Measurements from ENCODE around the gene ASB6. TPM values are rescaled to one million over a fixed set of nuclear protein-coding genes. Genes with fewer than 3 reads are reported as not detected.

ASB6 gene
- total and polyA plus RNA-seq, 7 donors: 8.4 to 20.8 (median 9.7) TPM

GRCh38 chr9:129630967-129631673 is 10.8 kb downstream of the ASB6 start:
- no peak for DNase-seq
- Histone ChIP-seq H3K27me3 (no peaks in the 10 kb centered on the region), H3K27ac (no peak overlapping the region), H3K4me1 (peaks cover 0 to 52% (median 42%) of the 10 kb centered on the region in 4 donors), H3K36me3 (peaks cover 14 to 41% (median 26%) of the 10 kb centered on the region in 4 donors), H3K9me3 (no peaks in the 10 kb centered on the region), H3K4me3 (no peak overlapping the region)
- intact Hi-C loops (cut with DNase I): no loop called here
- WGBS, 2 donors: 79 to 84% methylated on average over 21 of the region's 21 CpGs
- TF ChIP-seq POLR2AphosphoS5 (IDR thresholded peaks at IDR 0.05): no peak
- no peak for TF ChIP-seq POLR2A (IDR thresholded peaks at IDR 0.05)
- no peak for TF ChIP-seq CTCF (IDR thresholded peaks at IDR 0.05)
- TF ChIP-seq EP300 (IDR thresholded peaks at IDR 0.05): no peak

GRCh38 chr9:129629251-129629820 is 12.6 kb downstream of the ASB6 start:
- Histone ChIP-seq H3K4me1 (peaks cover 0 to 57% (median 49%) of the 10 kb centered on the region in 4 donors), H3K4me3 (no peak overlapping the region), H3K27ac (no peak overlapping the region), H3K9me3 (no peaks in the 10 kb centered on the region), H3K36me3 (peaks cover 8 to 23% (median 11%) of the 10 kb centered on the region in 4 donors), H3K27me3 (no peaks in the 10 kb centered on the region)
- intact Hi-C loops (cut with DNase I): no loop called here
- WGBS, 2 donors: 88 to 89% methylated on average over 8 of the region's 8 CpGs
- TF ChIP-seq POLR2AphosphoS5 (IDR thresholded peaks at IDR 0.05): no peak
- no peak for TF ChIP-seq POLR2A (IDR thresholded peaks at IDR 0.05)
- no peak for TF ChIP-seq EP300 (IDR thresholded peaks at IDR 0.05)
- no peak for TF ChIP-seq CTCF (IDR thresholded peaks at IDR 0.05)
- no peak for DNase-seq

- intact Hi-C loops (cut with DNase I): no loop called here
- no peak for TF ChIP-seq POLR2A (IDR thresholded peaks at IDR 0.05)
- TF ChIP-seq EP300 (IDR thresholded peaks at IDR 0.05): no peak
- no peak for TF ChIP-seq CTCF (IDR thresholded peaks at IDR 0.05)
- TF ChIP-seq POLR2AphosphoS5 (IDR thresholded peaks at IDR 0.05): no peak
- Histone ChIP-seq H3K27ac (peak overlapping the region in 1 of 4 donors; percentile 26), H3K4me1 (peaks cover 0 to 57% (median 49%) of the 10 kb centered on the region in 4 donors), H3K9me3 (no peaks in the 10 kb centered on the region), H3K4me3 (no peak overlapping the region), H3K36me3 (peaks cover 2 to 16% (median 5%) of the 10 kb centered on the region in 4 donors), H3K27me3 (no peaks in the 10 kb centered on the region)
- no peak for DNase-seq
- 79 to 86% methylated on average over 6 of the region's 6 CpGs for WGBS, 2 donors
These were observed 13.2 kb downstream of the ASB6 start for GRCh38 chr9:129628709-129629108.

- Histone ChIP-seq H3K4me3 (peak overlapping the region in 3 of 4 donors; percentile 71 to 85 (median 85)), H3K4me1 (peaks cover 0 to 57% (median 49%) of the 10 kb centered on the region in 4 donors), H3K27me3 (no peaks in the 10 kb centered on the region), H3K27ac (peak overlapping the region in 3 of 4 donors; percentile 89 to 98 (median 91)), H3K9me3 (no peaks in the 10 kb centered on the region), H3K36me3 (peaks cover 0 to 7% (median 1%) of the 10 kb centered on the region in 4 donors)
- intact Hi-C loops (cut with DNase I): no loop called here
- no peak for DNase-seq
- TF ChIP-seq CTCF (IDR thresholded peaks at IDR 0.05) (no peak), EP300 (IDR thresholded peaks at IDR 0.05) (no peak), POLR2A (IDR thresholded peaks at IDR 0.05) (no peak), POLR2AphosphoS5 (IDR thresholded peaks at IDR 0.05) (no peak)
- 63 to 68% methylated on average over 12 of the region's 12 CpGs for WGBS, 2 donors
These were observed 14.2 kb downstream of the ASB6 start for GRCh38 chr9:129627556-129628440.

Data from sigmoid colon (tissue), 7 donors.